ENCODE measurements around the gene EZH1.

Gene EZH1

GRCh38 chr17:42699415-42699740, 45.5 kb downstream of the EZH1 start:
- TF ChIP-seq TAF1 (IDR thresholded peaks at IDR 0.05; ENCODE audit: low read depth) (no peak), YY1 (IDR thresholded peaks at IDR 0.05; ENCODE audit: low read depth) (no peak), EP300 (IDR thresholded peaks at IDR 0.05; ENCODE audit: borderline replicate concordance) (no peak), MAX (IDR thresholded peaks at IDR 0.05) (no peak), TCF12 (IDR thresholded peaks at IDR 0.05; ENCODE audit: low read depth) (no peak), CEBPB (IDR thresholded peaks at IDR 0.05) (no peak), FOXM1 (IDR thresholded peaks at IDR 0.05; ENCODE audit: borderline replicate concordance, low read depth) (no peak), CREB1 (IDR thresholded peaks at IDR 0.05; ENCODE audit: low read depth) (no peak), RAD21 (IDR thresholded peaks at IDR 0.05; ENCODE audit: low read depth) (no peak), ZBTB7A (IDR thresholded peaks at IDR 0.05; ENCODE audit: low read depth) (no peak), EGR1 (IDR thresholded peaks at IDR 0.05) (no peak), REST (IDR thresholded peaks at IDR 0.05; ENCODE audit: low read depth) (no peak), USF1 (IDR thresholded peaks at IDR 0.05) (no peak)

GRCh38 chr17:42698736-42699414, 46.0 kb downstream of the EZH1 start:
- TF ChIP-seq YY1 (IDR thresholded peaks at IDR 0.05; ENCODE audit: low read depth) (no peak), TEAD4 (IDR thresholded peaks at IDR 0.05) (no peak), EGR1 (IDR thresholded peaks at IDR 0.05) (no peak), USF1 (IDR thresholded peaks at IDR 0.05) (no peak), FOXM1 (IDR thresholded peaks at IDR 0.05; ENCODE audit: borderline replicate concordance, low read depth) (no peak), CREB1 (IDR thresholded peaks at IDR 0.05; ENCODE audit: low read depth) (no peak), NFIC (IDR thresholded peaks at IDR 0.05) (no peak), RAD21 (IDR thresholded peaks at IDR 0.05; ENCODE audit: low read depth) (no peak), TAF1 (IDR thresholded peaks at IDR 0.05; ENCODE audit: low read depth) (no peak), CEBPB (IDR thresholded peaks at IDR 0.05) (no peak), REST (IDR thresholded peaks at IDR 0.05; ENCODE audit: low read depth) (no peak), ZBTB7A (IDR thresholded peaks at IDR 0.05; ENCODE audit: low read depth) (no peak), TCF12 (IDR thresholded peaks at IDR 0.05; ENCODE audit: low read depth) (no peak), MAX (IDR thresholded peaks at IDR 0.05) (no peak), EP300 (IDR thresholded peaks at IDR 0.05; ENCODE audit: borderline replicate concordance) (no peak)

GRCh38 chr17:42697108-42697811, 47.6 kb downstream of the EZH1 start:
- no peak for TF ChIP-seq TEAD4 (IDR thresholded peaks at IDR 0.05)
- TF ChIP-seq MAX (IDR thresholded peaks at IDR 0.05) = no peak
- TF ChIP-seq NFIC (IDR thresholded peaks at IDR 0.05) = no peak
- TF ChIP-seq USF1 (IDR thresholded peaks at IDR 0.05) = no peak
- TF ChIP-seq YY1 (IDR thresholded peaks at IDR 0.05; ENCODE audit: low read depth) = no peak
- TF ChIP-seq ZBTB7A (IDR thresholded peaks at IDR 0.05; ENCODE audit: low read depth) = no peak
- no peak for TF ChIP-seq RAD21 (IDR thresholded peaks at IDR 0.05; ENCODE audit: low read depth)
- no peak for TF ChIP-seq CEBPB (IDR thresholded peaks at IDR 0.05)
- no peak for TF ChIP-seq EGR1 (IDR thresholded peaks at IDR 0.05)
- TF ChIP-seq CREB1 (IDR thresholded peaks at IDR 0.05; ENCODE audit: low read depth) = no peak
- TF ChIP-seq TAF1 (IDR thresholded peaks at IDR 0.05; ENCODE audit: low read depth) = no peak
- no peak for TF ChIP-seq EP300 (IDR thresholded peaks at IDR 0.05; ENCODE audit: borderline replicate concordance)
- TF ChIP-seq REST (IDR thresholded peaks at IDR 0.05; ENCODE audit: low read depth) = no peak
- TF ChIP-seq TCF12 (IDR thresholded peaks at IDR 0.05; ENCODE audit: low read depth) = no peak
- no peak for TF ChIP-seq FOXM1 (IDR thresholded peaks at IDR 0.05; ENCODE audit: borderline replicate concordance, low read depth)

Measured in Ishikawa (cell line).